Measurements from ENCODE around the gene TRIM50. TPM values are rescaled to one million over a fixed set of nuclear protein-coding genes. Genes with fewer than 3 reads are reported as not detected.
"Not testable (repeated sequence)": the region's sequence is repeated elsewhere in the genome, so short reads cannot be mapped to it uniquely, and the experiment has no call there.

Gene TRIM50
- total and polyA plus RNA-seq, 2 experiments from 2014 or later = not detected

DNA sequence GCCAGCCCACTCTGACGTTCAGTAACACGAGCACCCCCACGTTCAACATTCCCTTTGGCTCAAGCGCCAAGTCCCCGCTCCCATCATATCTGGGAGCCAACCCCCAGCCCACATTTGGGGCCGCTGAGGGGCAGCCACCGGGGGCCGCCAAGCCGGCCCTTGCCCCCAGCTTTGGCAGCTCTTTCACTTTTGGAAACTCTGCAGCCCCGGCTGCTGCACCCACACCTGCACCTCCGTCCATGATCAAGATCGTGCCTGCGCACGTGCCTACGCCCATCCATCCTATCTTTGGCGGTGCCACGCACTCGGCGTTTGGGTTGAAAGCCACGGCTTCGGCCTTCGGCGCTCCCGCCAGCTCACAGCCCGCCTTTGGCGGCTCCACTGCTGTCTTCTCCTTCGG lies 30.2 kb downstream of the TRIM50 start:
- H3F3A ChIP-seq (ENCODE audit: insufficient read depth); H3K4me1 ChIP-seq (ENCODE audit: insufficient read depth); H4K20me1 ChIP-seq (ENCODE audit: insufficient read depth); H3K4me3 ChIP-seq; H2AFZ ChIP-seq; H3K27me3 ChIP-seq (replicated peaks; ENCODE audit: insufficient read depth); H3K27ac ChIP-seq; DNase-seq; H3K9ac ChIP-seq; H3K9me2 ChIP-seq (ENCODE audit: insufficient read depth); H3K79me2 ChIP-seq (ENCODE audit: insufficient read depth); H3K9me3 ChIP-seq (ENCODE audit: low read depth); H3K4me2 ChIP-seq (ENCODE audit: unreplicated experiment); H3K36me3 ChIP-seq (ENCODE audit: low read depth); in situ Hi-C loops (cut with MboI): not testable (repeated sequence)
- WGBS, 2 experiments (ENCODE audit: low coverage in 1 of 2, low lambda C conversion rate in 2 of 2, missing lambda C conversion rate in 2 of 2) = 91 to 98% methylated on average over 14 to 27 of the region's 27 CpGs

DNA sequence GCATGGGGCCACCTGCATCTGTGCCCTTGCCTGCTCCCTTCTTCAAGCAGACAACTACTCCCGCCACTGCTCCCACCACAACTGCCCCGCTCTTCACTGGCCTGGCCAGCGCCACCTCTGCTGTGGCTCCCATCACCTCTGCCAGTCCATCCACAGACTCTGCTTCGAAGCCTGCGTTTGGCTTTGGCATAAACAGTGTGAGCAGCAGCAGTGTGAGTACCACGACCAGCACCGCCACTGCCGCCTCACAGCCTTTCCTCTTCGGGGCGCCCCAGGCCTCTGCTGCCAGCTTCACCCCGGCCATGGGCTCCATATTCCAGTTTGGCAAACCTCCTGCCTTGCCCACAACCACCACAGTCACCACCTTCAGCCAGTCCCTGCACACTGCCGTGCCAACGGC lies 30.6 kb downstream of the TRIM50 start:
- H3K36me3 ChIP-seq (ENCODE audit: low read depth); H3K9me3 ChIP-seq (ENCODE audit: low read depth); H2AFZ ChIP-seq; H3K27ac ChIP-seq; H3K9ac ChIP-seq; in situ Hi-C loops (cut with MboI); H3K4me1 ChIP-seq (ENCODE audit: insufficient read depth); H3K4me3 ChIP-seq; H4K20me1 ChIP-seq (ENCODE audit: insufficient read depth); H3K27me3 ChIP-seq (replicated peaks; ENCODE audit: insufficient read depth); H3F3A ChIP-seq (ENCODE audit: insufficient read depth); DNase-seq; H3K4me2 ChIP-seq (ENCODE audit: unreplicated experiment); H3K79me2 ChIP-seq (ENCODE audit: insufficient read depth); H3K9me2 ChIP-seq (ENCODE audit: insufficient read depth): not testable (repeated sequence)
- WGBS, 2 experiments (ENCODE audit: low coverage in 1 of 2, low lambda C conversion rate in 2 of 2, missing lambda C conversion rate in 2 of 2) = no CpG with 5 or more reads among the region's 13 CpGs

DNA sequence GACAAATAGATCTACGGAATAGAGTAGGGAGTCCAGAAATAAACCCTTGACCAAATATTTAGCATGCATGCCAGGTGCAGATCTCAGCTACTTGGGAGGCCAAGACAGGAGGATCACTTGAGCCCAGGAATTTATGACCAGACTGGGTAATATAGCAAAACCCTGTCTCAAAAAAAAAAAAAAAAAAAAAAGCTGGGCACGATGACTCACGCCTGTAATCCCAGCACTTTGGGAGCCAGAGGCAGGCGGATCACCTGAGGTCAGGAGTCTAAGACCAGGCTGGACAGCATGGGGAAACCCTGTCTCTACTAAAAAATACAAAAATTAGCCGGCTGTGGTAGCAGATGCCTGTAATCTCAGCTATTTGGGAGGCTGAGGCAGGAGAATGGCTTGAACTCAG lies 50.7 kb downstream of the TRIM50 start:
- H3K4me2 ChIP-seq (ENCODE audit: unreplicated experiment); H2AFZ ChIP-seq; H3K4me3 ChIP-seq; H3K9ac ChIP-seq; H3K36me3 ChIP-seq (ENCODE audit: low read depth); H3K27me3 ChIP-seq (replicated peaks; ENCODE audit: insufficient read depth); H3K79me2 ChIP-seq (ENCODE audit: insufficient read depth); in situ Hi-C loops (cut with MboI); H3K9me3 ChIP-seq (ENCODE audit: low read depth); H3K4me1 ChIP-seq (ENCODE audit: insufficient read depth); H3K9me2 ChIP-seq (ENCODE audit: insufficient read depth); DNase-seq; H3K27ac ChIP-seq; H3F3A ChIP-seq (ENCODE audit: insufficient read depth); H4K20me1 ChIP-seq (ENCODE audit: insufficient read depth): not testable (repeated sequence)
- WGBS, 2 experiments (ENCODE audit: low coverage in 1 of 2, low lambda C conversion rate in 2 of 2, missing lambda C conversion rate in 2 of 2) = 24 to 30% methylated on average over 1 to 4 of the region's 5 CpGs

DNA sequence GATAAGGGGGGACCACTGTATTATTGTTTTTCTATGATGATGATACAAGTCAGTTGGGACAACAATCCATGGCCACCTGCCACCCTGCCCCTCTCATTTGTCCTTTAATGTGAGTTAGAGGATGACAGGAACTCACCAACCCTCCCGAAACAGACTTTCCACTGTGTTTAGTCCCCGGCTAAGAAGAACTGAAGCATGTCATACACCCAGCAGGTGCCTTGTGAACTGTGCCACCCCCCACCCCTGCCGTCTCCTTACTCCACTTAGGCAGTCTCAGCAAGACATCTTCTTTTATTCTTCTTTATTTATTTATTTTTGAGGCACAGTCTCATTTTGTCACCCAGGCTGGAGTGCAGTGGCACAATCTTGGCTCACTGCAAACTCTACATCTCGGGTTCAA lies 60.1 kb downstream of the TRIM50 start:
- H3K4me2 ChIP-seq (ENCODE audit: unreplicated experiment); H3K9me2 ChIP-seq (ENCODE audit: insufficient read depth); in situ Hi-C loops (cut with MboI); H3K27me3 ChIP-seq (replicated peaks; ENCODE audit: insufficient read depth); H3F3A ChIP-seq (ENCODE audit: insufficient read depth); H3K36me3 ChIP-seq (ENCODE audit: low read depth); H3K27ac ChIP-seq; H4K20me1 ChIP-seq (ENCODE audit: insufficient read depth); DNase-seq; H3K9ac ChIP-seq; H3K4me3 ChIP-seq; H2AFZ ChIP-seq; H3K9me3 ChIP-seq (ENCODE audit: low read depth); H3K4me1 ChIP-seq (ENCODE audit: insufficient read depth); H3K79me2 ChIP-seq (ENCODE audit: insufficient read depth): not testable (repeated sequence)
- WGBS, 2 experiments (ENCODE audit: low coverage in 1 of 2, low lambda C conversion rate in 2 of 2, missing lambda C conversion rate in 2 of 2) = 76 to 78% methylated on average over 4 of the region's 4 CpGs

DNA sequence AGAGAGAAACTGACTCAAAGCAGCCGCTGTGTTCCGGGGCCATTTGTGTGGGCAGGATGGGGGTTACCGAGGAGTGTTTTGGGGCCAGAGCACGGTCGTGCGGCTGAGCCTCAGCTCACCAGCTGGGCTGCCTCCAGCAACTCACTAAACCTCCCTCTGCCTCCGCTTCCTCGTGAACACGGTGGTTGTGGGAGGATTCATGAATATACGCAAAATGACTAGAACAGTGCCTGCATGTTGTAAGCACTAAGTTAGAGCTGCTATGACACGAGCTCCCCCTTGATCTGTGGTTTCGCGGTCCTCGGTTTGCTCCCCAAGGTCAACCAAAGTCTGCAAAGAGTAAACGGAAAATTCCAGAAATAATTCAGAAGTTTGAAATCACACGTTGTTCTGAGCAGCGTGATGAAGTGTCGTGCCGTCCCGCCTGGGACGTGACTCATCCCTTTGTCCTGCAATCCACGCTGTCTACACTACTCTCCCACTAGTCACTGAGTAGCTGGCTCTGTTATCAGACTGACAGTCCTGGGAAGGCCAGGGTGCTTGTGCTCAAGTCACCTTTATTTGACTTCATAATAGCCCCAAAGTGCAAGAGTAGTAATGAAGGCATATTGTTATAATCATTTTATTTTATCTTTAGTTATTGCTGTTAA lies 61.0 kb downstream of the TRIM50 start:
- H3K9ac ChIP-seq; H3K9me3 ChIP-seq (ENCODE audit: low read depth); H3K27ac ChIP-seq; H3K79me2 ChIP-seq (ENCODE audit: insufficient read depth); H3K36me3 ChIP-seq (ENCODE audit: low read depth); H3K4me2 ChIP-seq (ENCODE audit: unreplicated experiment); H3K4me3 ChIP-seq; H3K9me2 ChIP-seq (ENCODE audit: insufficient read depth); H3K4me1 ChIP-seq (ENCODE audit: insufficient read depth); in situ Hi-C loops (cut with MboI); H3K27me3 ChIP-seq (replicated peaks; ENCODE audit: insufficient read depth); H2AFZ ChIP-seq; H4K20me1 ChIP-seq (ENCODE audit: insufficient read depth); H3F3A ChIP-seq (ENCODE audit: insufficient read depth); DNase-seq: not testable (repeated sequence)
- no CpG with 5 or more reads among the region's 22 CpGs for WGBS, 2 experiments (ENCODE audit: low coverage in 1 of 2, low lambda C conversion rate in 2 of 2, missing lambda C conversion rate in 2 of 2)

Small RNA genes lying within 50 kb of the gene (small RNA-seq; reads per million reads assigned to genes)
- not detected for gene RNU6-1080P (ENCODE audit: low read depth, low replicate concordance)

Other genes with a start within 250 kb of the TRIM50 start
- not detected in 2 replicates for gene SPDYE9, start 242.0 kb downstream of the TRIM50 start, total RNA-seq (2014; rRNA removed; shearing (Covaris generic))
- 0.38 and 0.65 TPM in 2 replicates for gene SPDYE9, start 242.0 kb downstream of the TRIM50 start, polyA plus RNA-seq (2016; fragmentation: Nextera tagmentation; extraction: Ambion mirVana)
- 15.3 and 25.5 TPM in 2 replicates for gene NSUN5, start 19.3 kb downstream of the TRIM50 start, total RNA-seq (2014; rRNA removed; shearing (Covaris generic))
- gene NSUN5, start 19.3 kb downstream of the TRIM50 start, polyA plus RNA-seq (2016; fragmentation: Nextera tagmentation; extraction: Ambion mirVana) = 21.1 and 23.4 TPM in 2 replicates
- not detected in 2 replicates for gene FKBP6, start 79 bp upstream of the TRIM50 start, total RNA-seq (2014; rRNA removed; shearing (Covaris generic))
- not detected in 2 replicates for gene FKBP6, start 79 bp upstream of the TRIM50 start, polyA plus RNA-seq (2016; fragmentation: Nextera tagmentation; extraction: Ambion mirVana)
- 0.32 TPM in 1 of 2 replicates, not detected in the other for gene FZD9, start 105.7 kb upstream of the TRIM50 start, total RNA-seq (2014; rRNA removed; shearing (Covaris generic))
- gene FZD9, start 105.7 kb upstream of the TRIM50 start, polyA plus RNA-seq (2016; fragmentation: Nextera tagmentation; extraction: Ambion mirVana) = 0.13 and 0.38 TPM in 2 replicates
- 41.8 and 49.4 TPM in 2 replicates for gene BAZ1B, start 194.2 kb upstream of the TRIM50 start, total RNA-seq (2014; rRNA removed; shearing (Covaris generic))
- 23.5 and 24.0 TPM in 2 replicates for gene BAZ1B, start 194.2 kb upstream of the TRIM50 start, polyA plus RNA-seq (2016; fragmentation: Nextera tagmentation; extraction: Ambion mirVana)
- 23.3 and 24.8 TPM in 2 replicates for gene BCL7B, start 229.6 kb upstream of the TRIM50 start, total RNA-seq (2014; rRNA removed; shearing (Covaris generic))
- gene BCL7B, start 229.6 kb upstream of the TRIM50 start, polyA plus RNA-seq (2016; fragmentation: Nextera tagmentation; extraction: Ambion mirVana) = 71.8 and 72.6 TPM in 2 replicates

Data from GM23248 (cell line).